Osteoblast (primary cell): Measurements from ENCODE around the gene ARHGAP32. TPM values are rescaled to one million over a fixed set of nuclear protein-coding genes. Genes with fewer than 3 reads are reported as not detected.
A peak's percentile ranks its signal among the peaks of the same experiment; 100 is the strongest.

Experiments
- DNase-seq: peaks from one replicate; pipeline ENCODE4 v3.0.0; 2011; ENCODE audit warnings: low spot score, mixed read lengths; ENCODE audit not compliant: insufficient read length; ENCODE audit errors: missing footprints
- H2AFZ ChIP-seq: 2 replicates; pipeline ENCODE4 v1.6.0; 2011; ENCODE audit warnings: mild to moderate bottlenecking, low read length
- H3K27ac ChIP-seq: 2 replicates; pipeline ENCODE4 v1.5.1; 2011; ENCODE audit warnings: mild to moderate bottlenecking, low read depth, low read length, moderate library complexity
- H3K27me3 ChIP-seq: 2 replicates; pipeline ENCODE4 v1.6.0; 2012; ENCODE audit warnings: mild to moderate bottlenecking, control low read depth, inconsistent platforms, low read length, moderate library complexity; ENCODE audit not compliant: insufficient read depth
- H3K36me3 ChIP-seq: 2 replicates; pipeline ENCODE4 v1.5.1; 2011; ENCODE audit warnings: mild to moderate bottlenecking, low read length, control low read depth, moderate library complexity; ENCODE audit not compliant: insufficient read depth
- H3K4me1 ChIP-seq: 2 replicates; pipeline ENCODE4 v1.5.1; 2011; ENCODE audit warnings: mild to moderate bottlenecking, low read length, control low read depth, moderate library complexity; ENCODE audit not compliant: insufficient read depth
- H3K4me2 ChIP-seq: 2 replicates; pipeline ENCODE4 v1.6.0; 2011; ENCODE audit warnings: mild to moderate bottlenecking, low read length; ENCODE audit not compliant: insufficient read depth
- H3K4me3 ChIP-seq: fragments of 200-600 bp; sonication (generic); 3 replicates; pipeline ENCODE4 v1.5.1; 2012; ENCODE audit warnings: mild to moderate bottlenecking, low read length, inconsistent platforms; ENCODE audit not compliant: insufficient read depth
- H3K79me2 ChIP-seq: 2 replicates; pipeline ENCODE4 v1.6.0; 2012; ENCODE audit warnings: mild to moderate bottlenecking, low read length, control low read depth, inconsistent platforms; ENCODE audit not compliant: insufficient read depth
- H3K9me3 ChIP-seq: 2 replicates; pipeline ENCODE4 v1.5.1; 2011; ENCODE audit warnings: low read depth, low read length, control low read depth
- H4K20me1 ChIP-seq: 2 replicates; pipeline ENCODE4 v1.6.0; 2012; ENCODE audit warnings: mild to moderate bottlenecking, low read length, control low read depth; ENCODE audit not compliant: insufficient read depth
- CTCF ChIP-seq: IDR thresholded peaks from 2 replicates; pipeline ENCODE4 v1.5.1; 2011; ENCODE audit warnings: mild to moderate bottlenecking, low read depth, low read length, moderate library complexity; ENCODE audit errors: extremely low read depth
- total RNA-seq: library from RNA; depleted of rRNA; stranded (reverse); fragments of >200 nt; gene quantifications from 2 replicates; pipeline ENCODE4 v1.2.3, GENCODE V29; 2012

Gene ARHGAP32
- total RNA-seq, 1 donor: 25.3 TPM

DNA sequence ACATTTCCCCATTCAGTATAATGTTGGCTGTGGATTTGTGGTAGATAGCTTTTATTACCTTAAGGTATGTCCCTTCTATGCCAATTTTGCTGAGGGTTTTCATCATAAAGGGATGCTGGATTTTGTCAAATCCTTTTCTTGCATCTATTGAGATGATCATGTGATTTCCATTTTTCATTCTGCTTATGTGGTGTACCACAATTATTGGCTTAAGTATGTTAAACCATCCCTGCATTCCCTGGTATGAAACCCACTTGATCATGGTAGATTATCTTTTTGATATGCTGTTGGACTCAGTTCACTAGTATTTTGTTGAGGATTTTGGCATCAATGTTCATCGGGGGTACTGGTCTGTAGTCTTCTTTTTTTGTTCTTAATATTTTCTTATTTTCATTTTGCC lies 44.7 kb upstream of the ARHGAP32 start:
- Histone ChIP-seq H3K79me2 (no peaks in the 10 kb centered on the region), H3K9me3 (no peaks in the 10 kb centered on the region), H3K4me1 (no peaks in the 10 kb centered on the region), H3K27me3 (no peaks in the 10 kb centered on the region), H3K4me2 (no peak overlapping the region), H3K27ac (no peak overlapping the region), H4K20me1 (peaks cover 3% of the 10 kb centered on the region), H3K4me3 (no peak overlapping the region), H2AFZ (no peak overlapping the region), H3K36me3 (no peaks in the 10 kb centered on the region)
- TF ChIP-seq CTCF: no peak
- no peak for DNase-seq

- no peaks in the 10 kb centered on the region for H3K79me2 ChIP-seq
- H3K9me3 ChIP-seq: no peaks in the 10 kb centered on the region
- no peak overlapping the region for H3K27ac ChIP-seq
- no peak overlapping the region for H3K4me3 ChIP-seq
- no peak for TF ChIP-seq CTCF
- H3K27me3 ChIP-seq: no peaks in the 10 kb centered on the region
- H3K4me2 ChIP-seq: no peak overlapping the region
- no peak overlapping the region for H2AFZ ChIP-seq
- no peaks in the 10 kb centered on the region for H3K4me1 ChIP-seq
- no peaks in the 10 kb centered on the region for H3K36me3 ChIP-seq
- H4K20me1 ChIP-seq: peaks cover 3% of the 10 kb centered on the region
- no peak for DNase-seq
These were observed 42.9 kb upstream of the ARHGAP32 start for GRCh38 chr11:129234978-129235377.

DNA sequence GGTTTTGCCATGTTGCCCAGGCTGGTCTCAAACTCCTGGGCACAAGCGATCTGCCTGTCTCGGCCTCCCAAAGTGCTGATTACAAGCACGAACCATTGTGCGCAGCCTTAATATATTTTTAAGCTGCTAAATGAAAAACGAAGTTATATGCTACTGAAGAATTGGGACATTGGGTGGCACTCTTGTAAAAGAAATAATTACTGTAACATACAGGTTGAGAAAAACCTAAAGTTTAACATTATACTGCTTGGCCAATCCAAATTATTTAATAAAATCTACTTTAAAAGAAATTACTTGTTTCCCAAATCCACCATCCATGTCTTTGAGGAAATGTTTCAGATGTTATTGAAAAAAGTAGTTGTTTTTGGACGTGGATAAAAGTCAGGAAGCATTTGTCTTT lies 37.9 kb upstream of the ARHGAP32 start:
- peaks cover 4% of the 10 kb centered on the region for H3K9me3 ChIP-seq
- H4K20me1 ChIP-seq: no peaks in the 10 kb centered on the region
- H3K36me3 ChIP-seq: no peaks in the 10 kb centered on the region
- no peak for DNase-seq
- no peaks in the 10 kb centered on the region for H3K27me3 ChIP-seq
- peaks cover under 1% of the 10 kb centered on the region for H3K4me1 ChIP-seq
- H3K4me2 ChIP-seq: no peak overlapping the region
- no peak overlapping the region for H3K4me3 ChIP-seq
- H3K27ac ChIP-seq: no peak overlapping the region
- H2AFZ ChIP-seq: no peak overlapping the region
- peak; percentile 9 for TF ChIP-seq CTCF
- peaks cover 3% of the 10 kb centered on the region for H3K79me2 ChIP-seq

- Histone ChIP-seq H3K27me3 (no peaks in the 10 kb centered on the region), H3K4me2 (no peak overlapping the region), H4K20me1 (peaks cover 5% of the 10 kb centered on the region), H3K4me1 (peaks cover 16% of the 10 kb centered on the region), H3K9me3 (peaks cover 4% of the 10 kb centered on the region), H3K27ac (no peak overlapping the region), H3K79me2 (peaks cover 11% of the 10 kb centered on the region), H2AFZ (no peak overlapping the region), H3K36me3 (no peaks in the 10 kb centered on the region), H3K4me3 (no peak overlapping the region)
- no peak for TF ChIP-seq CTCF
- no peak for DNase-seq
These were observed 34.2 kb upstream of the ARHGAP32 start for GRCh38 chr11:129226207-129226798.
